ENCODE results near the gene GRK5. TPM values are rescaled to one million over a fixed set of nuclear protein-coding genes. Genes with fewer than 3 reads are reported as not detected.

The GRK5 gene
- total RNA-seq, 1 experiment from 2014 or later = 1.2 TPM

DNA sequence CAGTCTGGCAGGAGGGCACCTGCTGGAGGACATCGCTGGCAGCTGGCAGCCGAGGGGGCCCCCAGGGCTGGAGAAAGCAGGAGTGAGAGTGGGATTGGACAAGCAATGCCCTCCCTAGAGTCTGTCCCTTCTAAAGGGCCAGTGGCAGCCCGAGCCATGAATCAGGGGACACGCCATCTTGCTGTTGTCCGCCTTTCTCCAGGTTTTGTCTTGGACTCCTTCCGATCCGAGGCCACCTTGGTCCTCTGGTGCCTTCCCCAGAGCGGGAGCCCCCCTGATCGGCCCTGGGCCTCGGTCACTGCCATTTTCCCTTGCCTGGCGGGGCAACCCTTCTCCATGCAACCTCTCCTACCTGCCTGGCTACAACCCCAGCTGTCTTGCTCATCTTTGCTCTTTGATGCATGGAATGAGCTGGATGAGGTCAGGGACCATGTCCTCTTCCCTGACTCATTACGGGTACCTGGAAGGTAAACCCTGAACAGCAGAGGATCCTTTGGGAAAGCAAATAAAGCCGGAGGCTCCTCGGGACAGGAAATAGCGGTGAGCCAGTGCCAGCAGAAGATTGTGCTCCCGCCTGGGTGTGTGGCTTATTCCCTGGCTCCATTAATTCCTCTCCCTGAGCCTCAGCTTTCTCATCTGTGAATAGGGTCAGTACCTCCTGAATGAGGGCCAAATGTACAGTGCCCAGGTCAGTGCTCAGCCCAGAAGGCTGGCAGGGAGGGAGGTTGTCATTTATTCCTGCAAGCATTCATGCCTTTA, 112.0 kb downstream of the GRK5 start:
- H3K4me1 ChIP-seq (ENCODE audit: insufficient read depth, low read length) = peaks cover 7% of the 10 kb centered on the region; the same call in 1 of the 2 replicates

More for the DNA sequence above, 112.0 kb downstream of the GRK5 start:
- Mint-ChIP-seq H3K4me1 (peaks cover 41 to 44% of the 10 kb centered on the region in 2 experiments), H3K27ac (no peak overlapping the region; a peak in 2 of 7 replicates), H3K4me3 (no peak overlapping the region), H3K9me3 (peaks cover 0 to 8% of the 10 kb centered on the region in 2 experiments; a peak in 1 of 5 replicates), H3K27me3 (ENCODE audit: low read depth) (peaks cover 7% of the 10 kb centered on the region), H3K36me3 (ENCODE audit: insufficient read depth in 1 of 3, low read depth in 3 of 3) (peaks cover 3 to 9% (median 6%) of the 10 kb centered on the region in 3 experiments)
- Histone ChIP-seq H3K23ac (ENCODE audit: insufficient read length, low read depth, low read length) (no peak overlapping the region), H4K91ac (ENCODE audit: insufficient read length, low read depth, low read length) (no peak overlapping the region), H3K4me2 (ENCODE audit: insufficient read depth, insufficient read length, low read length) (no peak overlapping the region), H3K4ac (ENCODE audit: low read depth, low read length) (no peak overlapping the region), H3K14ac (ENCODE audit: insufficient read depth, low read length) (peak overlapping the region; percentile 39; the same call in 1 of the 2 replicates), H2BK15ac (ENCODE audit: low read depth, low read length) (no peak overlapping the region), H2AK5ac (ENCODE audit: insufficient read length, low read length) (no peak overlapping the region), H3K27me3 (ENCODE audit: insufficient read depth, low read length) (no peaks in the 10 kb centered on the region), H2AFZ (ENCODE audit: low read length) (no peak overlapping the region), H2BK5ac (ENCODE audit: insufficient read length, low read length) (no peak overlapping the region), H3K9me3 (ENCODE audit: control insufficient read depth, low read depth, low read length) (no peaks in the 10 kb centered on the region), H4K5ac (ENCODE audit: insufficient read length, low read depth, low read length) (no peak overlapping the region), H3K27ac (ENCODE audit: insufficient read length, low read depth, low read length) (no peak overlapping the region), H3T11ph (ENCODE audit: low read length) (no peak overlapping the region), H2BK20ac (ENCODE audit: low read depth, low read length, poor library complexity, severe bottlenecking) (no peak overlapping the region), H4K20me1 (ENCODE audit: control insufficient read depth, insufficient read depth, insufficient read length) (no peaks in the 10 kb centered on the region), H2BK120ac (ENCODE audit: low read depth, low read length, poor library complexity, severe bottlenecking) (no peak overlapping the region), H3K79me2 (ENCODE audit: insufficient read depth, low read length) (no peaks in the 10 kb centered on the region), H3K23me2 (ENCODE audit: insufficient read length, low read depth, low read length, poor library complexity, severe bottlenecking) (no peaks in the 10 kb centered on the region), H2BK12ac (ENCODE audit: insufficient read length, low read depth, low read length) (no peak overlapping the region), H3K79me1 (ENCODE audit: insufficient read depth, low read depth, low read length, poor library complexity, severe bottlenecking) (no peaks in the 10 kb centered on the region), H3K18ac (ENCODE audit: insufficient read length, low read depth, low read length) (no peak overlapping the region), H3K56ac (ENCODE audit: insufficient read length, low read depth, low read length) (no peak overlapping the region), H3K9ac (ENCODE audit: extremely low read depth, insufficient read length, low read length) (no peak overlapping the region), H4K8ac (replicated peaks; ENCODE audit: insufficient read length, low read depth, low read length) (no peak overlapping the region)
- no peak for DNase-seq
- TF ChIP-seq, protein P1, sequence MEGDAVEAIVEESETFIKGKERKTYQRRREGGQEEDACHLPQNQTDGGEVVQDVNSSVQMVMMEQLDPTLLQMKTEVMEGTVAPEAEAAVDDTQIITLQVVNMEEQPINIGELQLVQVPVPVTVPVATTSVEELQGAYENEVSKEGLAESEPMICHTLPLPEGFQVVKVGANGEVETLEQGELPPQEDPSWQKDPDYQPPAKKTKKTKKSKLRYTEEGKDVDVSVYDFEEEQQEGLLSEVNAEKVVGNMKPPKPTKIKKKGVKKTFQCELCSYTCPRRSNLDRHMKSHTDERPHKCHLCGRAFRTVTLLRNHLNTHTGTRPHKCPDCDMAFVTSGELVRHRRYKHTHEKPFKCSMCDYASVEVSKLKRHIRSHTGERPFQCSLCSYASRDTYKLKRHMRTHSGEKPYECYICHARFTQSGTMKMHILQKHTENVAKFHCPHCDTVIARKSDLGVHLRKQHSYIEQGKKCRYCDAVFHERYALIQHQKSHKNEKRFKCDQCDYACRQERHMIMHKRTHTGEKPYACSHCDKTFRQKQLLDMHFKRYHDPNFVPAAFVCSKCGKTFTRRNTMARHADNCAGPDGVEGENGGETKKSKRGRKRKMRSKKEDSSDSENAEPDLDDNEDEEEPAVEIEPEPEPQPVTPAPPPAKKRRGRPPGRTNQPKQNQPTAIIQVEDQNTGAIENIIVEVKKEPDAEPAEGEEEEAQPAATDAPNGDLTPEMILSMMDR (conservative IDR thresholded peaks at IDR 0.05) = no peak
- no CpG with 5 or more reads among the region's 16 CpGs for WGBS (ENCODE audit: extremely low coverage, insufficient read length, low lambda C conversion rate)

Data from H9 (cell line).